ENCODE measurements around the gene CDC42EP5.

CDC42EP5 gene

DNA sequence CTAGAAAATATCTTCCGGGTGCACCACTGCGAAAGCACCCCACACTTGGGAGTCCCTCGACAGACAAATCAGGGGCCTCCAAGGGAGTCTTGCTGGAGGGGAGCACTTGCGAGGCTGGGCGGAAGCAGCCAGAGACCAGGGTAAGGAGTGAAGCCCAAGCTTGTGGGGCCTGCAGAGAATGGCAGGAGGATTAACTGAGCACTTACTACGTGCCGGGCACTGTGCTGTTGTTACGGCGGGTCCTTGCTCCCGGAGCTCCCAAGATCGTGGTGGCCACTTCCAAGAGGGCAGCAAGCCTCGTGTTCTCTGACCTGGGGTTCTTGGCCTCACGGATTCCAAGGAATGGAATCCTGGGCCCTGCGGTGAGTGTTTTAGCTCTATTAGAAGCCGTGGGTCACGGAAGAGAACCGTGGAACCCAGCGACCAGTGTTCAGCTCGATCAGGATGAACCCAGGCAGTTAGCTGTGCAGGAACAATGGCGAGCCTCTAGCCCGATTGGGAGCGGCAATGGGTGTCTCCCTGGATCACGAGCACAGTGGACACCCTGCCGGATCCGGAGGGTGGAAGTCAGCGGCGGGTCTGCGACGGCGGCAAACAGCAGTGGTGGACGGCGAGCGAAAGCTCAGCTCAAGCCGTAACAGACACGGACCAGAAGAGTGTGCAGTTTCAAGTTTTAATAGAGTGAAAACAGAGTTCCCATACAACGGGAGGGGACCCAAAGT, 48.3 kb downstream of the CDC42EP5 start:
- no peak for FAIRE-seq

DNA sequence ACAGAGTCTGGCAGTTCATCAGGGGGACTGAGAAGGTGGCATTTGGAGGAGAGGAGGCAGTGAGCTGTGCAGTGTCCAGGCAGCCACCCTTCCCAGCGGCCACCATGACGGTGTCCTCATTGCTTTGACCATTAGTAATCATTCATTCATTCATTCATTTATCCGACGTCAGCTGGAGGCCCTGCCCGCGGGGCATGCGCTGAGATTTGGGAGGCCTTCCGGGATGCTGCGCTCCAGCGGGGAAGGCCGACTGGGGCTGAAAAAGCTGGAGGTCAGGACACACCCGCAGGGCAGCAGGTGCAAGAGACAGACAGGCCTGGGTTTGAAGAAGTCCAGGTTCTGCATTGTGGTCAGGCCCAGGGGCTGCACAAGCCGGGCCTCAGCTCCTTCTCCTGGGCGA, 48.9 kb downstream of the CDC42EP5 start:
- FAIRE-seq = no peak

DNA sequence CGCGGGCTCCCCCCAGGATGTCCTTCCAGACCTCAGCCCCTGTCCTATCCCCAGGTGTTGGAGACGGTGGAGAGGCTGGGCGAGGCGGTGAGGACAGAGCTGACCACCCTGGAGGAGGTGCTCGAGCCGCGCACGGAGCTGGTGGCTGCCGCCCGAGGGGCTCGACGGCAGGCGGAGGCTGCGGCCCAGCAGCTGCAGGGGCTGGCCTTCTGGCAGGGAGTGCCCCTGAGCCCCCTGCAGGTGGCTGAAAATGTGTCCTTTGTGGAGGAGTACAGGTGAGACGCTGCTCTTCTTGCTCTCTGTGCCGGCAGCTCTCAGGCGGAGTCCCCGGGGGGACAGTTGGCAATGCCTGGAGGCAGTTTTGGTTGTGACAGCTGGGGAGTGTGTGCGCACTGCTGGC, 51.0 kb downstream of the CDC42EP5 start:
- no peak for FAIRE-seq

DNA sequence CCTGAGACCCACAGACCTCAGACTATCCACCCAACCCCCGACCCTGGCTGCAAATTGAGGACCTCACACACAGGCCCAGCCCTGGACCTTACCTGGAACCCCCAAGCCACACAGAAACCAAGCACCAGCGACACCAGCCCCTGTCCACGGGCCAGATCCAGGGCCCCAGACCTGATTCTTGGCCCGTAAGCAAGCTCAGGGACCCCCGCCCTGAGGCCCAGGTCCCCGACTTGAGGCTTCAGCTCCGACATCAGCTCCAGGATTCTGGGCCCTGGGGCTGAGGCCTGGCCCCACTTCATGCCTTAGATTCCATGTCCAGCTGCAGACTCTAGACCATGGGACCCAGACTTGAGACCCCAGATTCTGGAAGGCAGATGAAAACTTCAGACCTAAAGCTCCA, 51.6 kb downstream of the CDC42EP5 start:
- no peak for FAIRE-seq

DNA sequence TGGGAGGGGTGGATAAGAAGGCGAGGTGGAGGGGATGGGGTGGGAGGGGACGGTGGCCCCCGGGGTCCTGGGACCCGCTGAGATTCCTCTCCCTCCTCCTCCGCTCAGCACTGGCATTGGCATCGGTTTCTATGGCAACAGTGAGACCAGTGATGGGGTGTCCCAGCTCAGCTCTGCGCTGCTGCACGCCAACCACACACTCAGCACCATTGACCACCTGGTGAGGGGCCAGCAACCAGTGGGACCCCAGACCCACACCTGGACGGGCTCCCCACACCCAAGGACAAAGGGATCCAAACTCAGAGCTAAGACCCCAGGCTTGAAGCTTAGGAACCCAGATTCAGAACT, 52.0 kb downstream of the CDC42EP5 start:
- no peak for FAIRE-seq

DNA sequence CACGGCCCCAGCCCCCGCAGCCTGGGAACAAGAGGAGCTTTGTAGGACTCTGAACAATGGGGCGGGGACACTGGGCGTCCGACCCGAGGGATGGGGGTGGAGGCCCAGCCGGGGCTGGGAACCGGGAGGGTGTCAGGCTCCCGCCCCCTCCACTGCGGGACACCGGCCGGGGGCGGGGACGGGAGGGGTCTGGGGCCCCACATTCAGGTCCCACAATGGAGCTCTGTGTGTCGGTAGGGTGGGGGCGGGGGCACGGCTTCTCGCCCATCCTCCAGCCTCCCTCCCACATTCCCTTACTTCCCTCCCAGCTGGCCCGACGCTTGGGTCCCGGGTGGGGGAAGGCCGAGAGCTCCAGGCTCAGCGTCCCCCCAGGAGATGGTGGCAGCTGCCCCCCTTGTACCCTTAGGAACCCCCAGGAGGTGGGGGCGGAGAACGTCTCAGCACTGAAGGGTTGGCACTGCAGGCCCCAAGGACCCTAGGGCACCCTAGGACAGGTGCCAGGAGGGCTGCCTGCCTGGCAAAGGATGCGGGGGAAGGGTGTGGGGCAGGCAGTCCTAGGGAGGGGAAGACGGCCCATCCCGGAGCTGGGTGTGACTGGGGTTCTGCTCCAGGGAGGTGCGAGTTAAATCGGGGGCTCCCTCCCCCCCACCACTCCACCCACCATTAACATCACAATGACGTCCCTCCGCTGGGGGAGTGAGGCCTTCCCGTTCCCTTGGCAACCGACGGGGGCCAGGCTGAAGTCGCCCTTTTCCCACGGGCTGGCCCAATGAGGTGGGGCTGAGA, 52.5 kb downstream of the CDC42EP5 start:
- FAIRE-seq = no peak

DNA sequence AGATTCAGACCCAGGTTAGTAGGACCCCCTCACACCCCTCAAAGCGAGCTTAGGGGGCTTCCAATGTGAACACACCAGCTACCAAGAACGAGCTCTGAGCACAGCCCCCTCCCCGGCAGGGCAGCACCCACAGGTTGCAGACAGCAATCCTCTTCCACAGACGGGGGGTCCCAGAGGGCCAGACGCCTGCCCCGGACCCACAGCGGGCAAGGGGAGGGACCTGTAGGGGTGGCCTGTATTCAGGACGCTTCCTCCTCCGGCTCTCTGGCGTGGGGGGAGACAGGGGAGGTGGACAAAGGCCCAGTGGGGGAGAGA, 53.1 kb downstream of the CDC42EP5 start:
- FAIRE-seq = no peak

DNA sequence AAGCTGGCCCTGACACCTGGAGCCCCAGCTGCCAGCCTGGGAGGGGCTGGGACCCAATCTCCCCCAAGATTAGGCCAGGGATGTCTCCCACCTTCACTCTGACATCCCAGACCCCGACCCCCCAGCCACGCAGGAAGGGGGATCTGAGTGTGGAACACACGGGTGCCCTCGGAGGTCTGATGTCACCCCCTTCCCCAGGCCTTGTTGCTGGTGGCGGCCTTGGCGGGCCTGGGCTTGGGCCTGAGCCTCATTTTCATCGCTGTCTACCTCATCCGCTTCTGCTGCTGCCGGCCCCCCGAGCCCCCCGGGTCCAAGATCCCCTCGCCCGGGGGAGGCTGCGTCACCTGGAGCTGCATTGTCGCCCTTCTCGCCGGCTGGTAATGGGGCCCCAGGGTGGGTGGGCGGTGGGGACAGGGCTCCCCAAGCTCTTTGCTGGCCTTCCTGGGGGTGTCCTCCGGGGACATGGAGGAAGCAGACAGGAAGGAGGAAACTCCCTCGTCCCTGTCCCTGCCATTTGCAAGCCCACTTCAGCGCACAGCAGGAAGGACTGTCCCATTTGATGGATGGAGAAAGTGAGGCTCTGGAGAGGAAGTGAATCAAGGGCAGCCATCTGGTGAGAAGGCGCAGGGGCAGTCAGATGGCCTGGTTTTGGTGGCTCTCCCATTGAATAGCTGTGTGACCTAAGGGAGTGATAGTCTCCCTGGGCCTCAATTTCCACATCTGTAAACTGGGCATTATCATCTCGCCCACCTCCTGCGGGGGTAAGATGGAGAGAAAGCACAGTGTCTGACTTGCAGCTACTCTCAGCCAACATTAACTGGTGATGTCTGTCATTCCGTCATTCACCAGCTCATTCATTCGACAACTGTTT, 53.9 kb downstream of the CDC42EP5 start:
- FAIRE-seq = no peak

DNA sequence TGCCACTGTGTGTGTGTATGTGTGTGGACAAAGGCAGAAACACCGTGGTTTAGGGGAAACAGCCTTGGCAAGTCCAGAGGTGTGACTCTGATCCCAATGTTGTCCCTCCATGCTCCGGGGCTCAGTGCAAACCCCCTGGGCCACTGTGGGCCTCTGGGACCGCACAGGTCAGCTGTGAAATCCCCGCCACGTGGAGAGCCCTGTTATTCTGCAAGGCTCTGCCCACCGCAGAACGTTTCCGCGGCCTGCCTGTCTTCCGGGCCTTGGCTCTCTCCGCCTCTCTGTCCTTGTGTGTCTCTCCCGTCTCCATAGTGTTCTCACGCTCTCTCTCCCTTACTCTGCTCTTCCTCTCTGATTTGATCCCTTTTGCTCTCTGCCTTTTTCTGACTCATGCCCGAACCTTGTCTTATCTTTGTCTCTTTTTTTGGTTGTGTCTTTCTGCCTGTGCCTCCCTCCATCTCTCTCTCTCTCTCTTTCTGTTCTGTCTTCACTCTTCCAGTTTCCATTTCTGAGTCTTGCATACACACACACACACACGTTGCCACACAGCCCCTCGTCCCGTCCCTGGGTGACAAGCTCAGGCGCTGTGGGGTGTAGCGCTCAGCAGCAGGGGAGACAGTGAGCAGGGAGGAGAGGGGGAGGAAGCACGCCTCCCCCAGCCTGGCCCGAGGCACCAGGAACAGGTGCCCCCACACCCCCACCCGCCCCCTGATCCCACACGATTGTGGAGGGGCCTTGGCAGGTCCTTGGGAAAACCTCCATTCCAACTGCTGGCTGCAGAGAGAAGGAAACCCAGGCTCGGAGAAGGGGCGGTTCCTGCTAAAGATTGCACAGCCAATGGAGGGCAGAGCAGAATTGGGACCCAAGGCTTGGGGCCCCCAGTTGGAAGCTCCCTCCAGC, 54.8 kb downstream of the CDC42EP5 start:
- FAIRE-seq = no peak

DNA sequence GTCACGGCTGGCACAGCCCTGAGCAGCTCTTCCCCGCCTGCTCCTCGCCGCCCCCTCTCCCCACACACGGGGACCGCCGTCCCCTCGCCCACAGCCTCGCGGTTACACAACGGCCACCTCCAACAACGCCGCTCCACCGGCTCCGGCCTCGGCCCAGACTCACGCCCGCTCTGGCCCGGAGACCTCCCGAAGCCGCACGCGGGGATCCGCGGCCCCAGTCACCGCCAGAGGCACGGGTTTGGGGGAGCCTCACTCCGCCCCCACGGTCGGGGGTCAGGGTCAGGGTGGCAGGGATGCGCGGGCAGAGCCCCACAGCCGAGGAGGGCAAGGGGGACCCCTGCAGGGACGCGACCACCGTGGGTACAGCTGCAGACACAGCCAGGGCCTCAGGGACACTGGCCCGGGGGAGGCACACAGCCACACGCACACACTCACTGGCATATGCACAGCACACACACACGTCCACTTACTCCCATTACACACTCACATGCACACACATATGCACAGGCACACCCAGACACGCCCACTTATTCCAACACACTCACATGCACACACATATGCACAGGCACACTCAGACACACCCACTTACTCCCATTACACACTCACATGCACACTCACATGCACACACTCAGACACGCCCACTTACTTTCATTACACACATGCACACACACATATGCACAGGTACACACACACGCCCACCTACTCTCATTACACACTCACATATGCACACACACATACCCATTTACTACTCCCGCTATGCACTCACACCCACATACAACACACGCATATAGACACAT, 56.2 kb downstream of the CDC42EP5 start:
- no peak for FAIRE-seq

DNA sequence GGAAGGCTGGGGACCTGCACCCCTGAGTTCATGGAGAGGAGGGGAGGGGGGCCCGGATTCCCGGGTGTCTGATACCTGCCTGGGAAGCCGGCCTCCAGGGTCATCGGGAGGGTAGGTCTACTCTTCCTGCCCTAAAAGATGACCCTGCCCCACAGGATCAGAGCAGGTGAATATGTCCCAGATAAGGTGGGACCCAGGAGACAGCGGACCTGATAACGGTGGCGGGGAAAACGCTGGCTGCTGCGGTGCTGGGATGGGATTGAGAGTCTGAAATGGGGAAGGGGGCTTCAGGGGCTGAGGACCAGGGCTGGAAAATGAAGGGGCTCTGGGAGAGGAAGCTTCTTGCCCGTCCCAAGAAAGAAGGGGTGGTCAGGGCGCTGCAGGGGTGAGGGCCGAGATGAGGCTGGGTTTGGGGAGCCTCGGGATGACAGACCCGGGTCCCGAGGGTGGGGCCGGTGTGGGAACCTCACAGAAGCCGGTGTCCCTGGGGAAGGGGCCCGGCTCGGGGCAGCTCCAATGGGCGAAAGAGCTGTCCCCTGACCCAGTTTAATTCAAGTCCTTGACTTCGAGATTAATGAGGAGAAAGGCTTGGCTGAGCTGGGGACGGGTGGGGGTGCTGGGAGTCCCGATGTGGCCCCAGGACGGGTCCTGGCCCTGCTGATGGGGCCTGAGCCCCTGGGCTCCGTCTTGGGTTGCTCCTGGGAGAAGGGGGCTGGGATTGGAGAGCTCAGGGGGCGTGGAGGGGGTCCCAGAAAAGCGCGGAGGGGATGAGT, 57.0 kb downstream of the CDC42EP5 start:
- no peak for FAIRE-seq

DNA sequence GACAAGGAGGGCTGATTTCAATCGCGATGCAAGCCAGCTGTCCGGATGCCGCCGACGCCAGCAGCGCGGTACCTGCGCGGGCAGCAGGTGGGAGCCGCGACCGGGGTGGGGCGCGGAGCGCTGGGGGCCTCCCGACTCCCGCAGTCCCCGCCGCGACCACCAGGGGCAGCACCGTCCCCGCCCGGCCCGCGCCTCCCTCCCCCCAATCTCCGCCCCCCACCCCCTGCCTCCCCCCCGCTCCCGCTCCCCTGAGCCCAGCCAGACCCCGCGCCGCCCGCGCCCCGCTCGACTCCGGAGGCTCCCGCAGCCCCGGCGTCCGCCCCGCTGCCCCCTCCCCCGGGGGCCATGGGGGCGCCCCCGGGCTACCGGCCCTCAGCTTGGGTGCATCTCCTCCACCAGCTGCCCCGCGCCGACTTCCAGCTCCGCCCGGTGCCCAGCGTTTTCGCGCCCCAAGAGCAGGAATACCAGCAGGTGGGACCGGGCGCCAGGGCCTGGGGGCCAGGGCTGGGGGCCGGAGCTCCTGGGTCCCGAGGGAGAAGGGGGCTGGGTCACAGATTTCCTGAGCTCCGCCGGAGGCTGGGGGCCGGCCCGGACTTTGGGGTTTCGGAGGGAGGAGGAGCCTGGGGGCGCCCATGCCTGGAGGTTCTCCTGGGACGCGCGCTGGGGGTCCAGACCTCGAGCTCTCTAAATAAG, 57.7 kb downstream of the CDC42EP5 start, which contains the start of gene TTYH1:
Gene TTYH1 (plus strand): TSS at position 257 of the 693 bp plus-strand sequence. CDS start 89 bp downstream, at position 346.
- no peak for FAIRE-seq

All from colon (tissue), 2 donors.